ENCODE results near the gene GREB1L.
"Not testable (repeated sequence)": the region's sequence is repeated elsewhere in the genome, so short reads cannot be mapped to it uniquely, and the experiment has no call there.

GREB1L gene

DNA sequence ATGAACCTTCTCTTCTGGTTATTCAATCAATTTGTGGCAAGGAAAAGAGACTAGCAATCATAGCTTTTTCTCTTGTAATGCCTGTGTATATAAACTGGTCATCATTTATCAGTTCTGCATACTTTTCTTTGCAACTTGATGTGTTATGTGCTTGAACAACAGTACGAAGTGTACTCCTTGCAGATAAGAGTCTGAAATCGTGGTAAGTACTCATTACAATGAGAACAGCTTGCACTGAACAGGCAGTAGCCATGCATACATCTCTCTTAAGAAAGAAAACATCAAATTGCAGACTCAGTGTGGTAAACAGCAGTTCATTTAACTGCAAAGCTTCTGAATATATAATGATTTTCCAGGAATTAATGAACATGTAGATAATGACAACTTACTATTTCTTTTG is 64.3 kb downstream of the GREB1L start:
- no peak for DNase-seq (ENCODE audit: low read depth in 2 of 2)

DNA sequence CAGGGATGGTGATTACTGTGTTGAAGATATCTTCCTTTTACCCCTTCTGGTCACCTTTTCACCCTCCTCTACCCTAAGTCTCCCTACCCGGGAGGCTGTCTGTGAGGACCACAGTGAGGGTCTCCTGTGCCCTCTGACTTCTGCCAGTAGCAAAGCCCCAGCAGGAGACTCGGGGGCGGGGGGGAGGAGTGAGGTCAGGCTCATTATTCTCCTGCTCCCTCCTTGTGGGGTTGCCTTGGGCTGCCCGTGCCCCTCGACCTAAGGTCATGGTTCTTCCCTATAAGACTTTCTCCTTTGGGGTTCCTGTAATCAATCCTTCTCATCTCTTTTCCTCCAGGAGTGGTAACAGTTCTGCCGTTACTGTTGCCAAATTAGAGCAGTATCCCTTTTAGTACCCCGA is 65.5 kb downstream of the GREB1L start:
- no peak for DNase-seq (ENCODE audit: low read depth in 2 of 2)

DNA sequence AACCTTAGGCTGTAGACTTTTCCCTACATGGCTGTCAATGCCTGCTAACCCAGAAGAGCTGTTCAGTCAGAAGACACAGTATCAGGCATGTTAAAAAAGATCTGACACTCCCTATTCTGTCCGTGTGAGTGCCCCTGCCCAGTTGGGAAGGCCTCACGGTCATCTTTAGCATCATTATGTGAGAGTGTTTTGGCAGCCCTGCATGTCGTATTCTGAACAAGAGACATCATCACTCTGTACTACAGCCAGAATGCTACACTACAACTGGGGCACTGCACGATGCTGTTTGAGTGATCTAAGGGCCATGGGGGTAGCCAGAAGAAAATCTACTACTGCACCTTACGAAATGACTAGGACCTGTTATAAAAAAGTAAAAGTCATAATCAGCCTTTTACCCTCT is 67.2 kb downstream of the GREB1L start:
- no peak for DNase-seq (ENCODE audit: low read depth in 2 of 2)

DNA sequence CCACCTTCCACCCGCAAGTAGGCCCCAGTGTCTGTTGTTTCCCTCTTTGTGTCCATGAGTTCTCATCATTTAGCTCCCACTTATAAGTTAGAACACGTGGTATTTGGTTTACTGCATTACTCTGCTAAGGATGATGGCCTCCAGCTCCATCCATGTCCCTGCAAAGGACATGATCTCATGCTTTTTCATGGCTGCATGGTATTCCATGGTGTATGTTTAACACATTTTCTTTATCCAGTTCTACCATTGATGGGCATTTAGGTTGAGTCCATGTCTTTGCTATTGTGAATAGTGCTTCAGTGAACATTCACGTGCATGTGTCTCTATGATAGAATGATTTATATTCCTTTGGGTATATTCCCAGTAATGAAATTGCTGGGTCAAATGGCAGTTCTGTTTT is 69.9 kb downstream of the GREB1L start:
- not testable (repeated sequence) for DNase-seq (ENCODE audit: low read depth in 2 of 2)

GRCh38 chr18:21313576-21313975 is 71.5 kb downstream of the GREB1L start:
- DNase-seq (ENCODE audit: low read depth in 2 of 2) = no peak

DNA sequence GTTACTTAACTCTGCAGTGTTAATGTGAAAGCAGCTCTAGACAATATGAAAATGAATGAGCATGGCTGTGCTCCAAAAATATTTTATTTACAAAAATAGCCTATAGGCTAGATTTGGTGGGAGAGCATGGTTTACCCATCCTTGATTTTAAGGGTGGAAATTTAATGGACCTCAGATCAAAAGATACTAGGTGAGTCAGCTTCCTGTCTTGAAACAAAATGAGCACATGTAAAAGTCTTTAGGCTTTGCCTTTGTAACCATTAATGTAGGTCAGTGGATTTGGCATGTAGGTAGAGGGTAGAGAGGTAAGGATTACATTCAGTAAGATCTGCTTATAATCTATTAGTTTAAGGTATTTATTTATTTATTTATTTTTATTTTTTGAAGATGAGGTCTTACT is 72.7 kb downstream of the GREB1L start:
- DNase-seq (ENCODE audit: low read depth in 2 of 2) = no peak

- not testable (repeated sequence) for DNase-seq (ENCODE audit: low read depth in 2 of 2)
Measured at GRCh38 chr18:21315126-21315525, 73.1 kb downstream of the GREB1L start.

DNA sequence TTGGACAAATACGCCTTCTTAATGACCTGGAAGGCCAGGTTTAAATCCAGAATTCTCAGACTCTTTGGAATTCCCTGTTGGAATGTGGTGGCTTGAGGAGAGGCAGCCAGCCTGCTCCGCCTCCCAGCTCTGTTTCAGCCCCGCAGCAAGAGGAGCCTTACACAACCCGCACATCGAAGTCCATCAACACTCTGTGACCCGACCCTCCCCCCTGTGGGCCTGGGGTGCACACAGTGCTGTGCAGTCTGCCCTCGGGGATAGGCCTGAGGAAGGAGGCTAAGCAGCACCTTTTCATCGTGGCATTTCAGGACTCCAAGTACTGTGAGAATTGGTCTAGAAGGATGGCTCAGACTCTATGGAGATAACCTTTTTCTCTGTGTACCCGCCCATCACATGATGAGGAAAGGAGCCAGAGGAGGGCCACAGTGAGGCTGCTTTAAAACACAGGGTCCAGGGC is 73.7 kb downstream of the GREB1L start:
- DNase-seq (ENCODE audit: low read depth in 2 of 2) = no peak

DNA sequence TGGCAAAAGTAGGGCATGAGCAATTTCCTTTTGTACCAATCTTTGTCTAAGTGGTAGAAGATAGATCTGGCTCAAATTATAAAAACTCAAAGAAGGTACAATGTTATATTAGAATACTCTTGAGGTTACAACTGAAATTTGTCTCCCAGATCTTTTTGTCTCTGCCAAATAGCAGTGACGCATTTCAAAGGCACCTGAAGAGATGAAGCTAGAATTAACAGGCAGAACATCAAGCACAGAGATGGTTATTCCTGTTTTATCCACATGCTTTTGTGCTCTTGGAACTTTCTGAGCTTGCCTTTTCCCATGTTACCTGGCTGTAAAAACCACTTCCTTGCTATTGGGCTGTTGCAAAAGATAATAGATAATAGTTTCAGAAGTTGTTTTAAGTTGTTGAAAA is 74.3 kb downstream of the GREB1L start:
- no peak for DNase-seq (ENCODE audit: low read depth in 2 of 2)

DNA sequence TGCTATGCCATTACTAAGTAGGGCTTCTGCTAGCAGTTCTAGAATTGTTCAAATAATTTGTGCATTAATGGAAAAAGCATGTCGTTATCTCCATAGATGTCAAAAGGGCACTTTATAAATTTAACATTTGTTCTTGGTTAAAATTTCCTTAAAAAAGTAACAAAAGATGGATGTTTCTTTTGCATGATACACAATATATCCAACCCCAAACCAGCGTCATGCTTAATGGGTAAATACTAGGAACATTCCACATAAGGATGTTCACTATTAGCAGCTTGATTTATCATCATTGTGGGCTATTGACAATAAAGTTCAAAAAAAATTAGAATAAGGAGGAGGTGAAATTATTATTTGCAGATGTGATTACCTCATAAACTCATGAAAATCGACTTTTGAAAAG is 79.7 kb downstream of the GREB1L start:
- DNase-seq (ENCODE audit: low read depth in 2 of 2) = no peak

DNA sequence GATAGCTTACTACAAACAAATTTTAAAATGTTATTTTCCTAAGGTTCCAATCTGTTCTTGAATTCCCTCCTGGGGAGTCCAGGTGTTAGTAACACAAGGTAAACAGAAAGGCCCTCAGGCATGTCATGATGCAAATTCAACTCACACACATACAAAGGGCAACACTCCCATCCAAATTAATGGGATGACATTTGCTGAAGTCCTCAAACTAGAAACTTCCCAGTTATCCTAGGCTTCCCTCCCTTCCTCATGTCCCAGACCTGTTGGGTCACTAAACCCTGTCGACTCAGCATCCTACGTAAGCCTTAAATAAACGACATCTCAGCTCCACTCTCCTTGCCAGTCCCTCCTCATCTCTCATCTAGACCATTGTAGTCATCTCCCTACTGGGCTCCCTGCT is 85.1 kb downstream of the GREB1L start:
- no peak for DNase-seq (ENCODE audit: low read depth in 2 of 2)

- DNase-seq (ENCODE audit: low read depth in 2 of 2) = no peak
Measured at GRCh38 chr18:21330122-21330701, 88.2 kb downstream of the GREB1L start.

DNA sequence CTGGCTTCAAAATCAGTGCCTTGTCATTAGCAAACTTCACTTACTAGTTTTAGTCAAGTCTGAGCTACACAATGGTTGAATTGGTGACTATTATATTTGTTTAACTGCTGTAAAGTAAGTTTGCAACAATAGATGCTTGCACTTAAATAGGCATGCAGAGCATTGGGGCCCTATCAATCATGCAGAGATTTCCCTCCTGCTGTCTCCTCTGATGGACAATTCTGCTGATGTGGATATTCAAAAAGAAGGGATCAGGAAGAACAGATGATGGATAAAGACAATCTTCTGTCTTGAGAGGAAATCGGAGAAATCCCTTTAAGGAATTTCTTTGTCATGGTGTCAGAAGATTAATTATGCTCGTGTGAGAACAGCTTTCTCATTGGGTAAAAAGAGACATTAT is 89.0 kb downstream of the GREB1L start:
- no peak for DNase-seq (ENCODE audit: low read depth in 2 of 2)

DNA sequence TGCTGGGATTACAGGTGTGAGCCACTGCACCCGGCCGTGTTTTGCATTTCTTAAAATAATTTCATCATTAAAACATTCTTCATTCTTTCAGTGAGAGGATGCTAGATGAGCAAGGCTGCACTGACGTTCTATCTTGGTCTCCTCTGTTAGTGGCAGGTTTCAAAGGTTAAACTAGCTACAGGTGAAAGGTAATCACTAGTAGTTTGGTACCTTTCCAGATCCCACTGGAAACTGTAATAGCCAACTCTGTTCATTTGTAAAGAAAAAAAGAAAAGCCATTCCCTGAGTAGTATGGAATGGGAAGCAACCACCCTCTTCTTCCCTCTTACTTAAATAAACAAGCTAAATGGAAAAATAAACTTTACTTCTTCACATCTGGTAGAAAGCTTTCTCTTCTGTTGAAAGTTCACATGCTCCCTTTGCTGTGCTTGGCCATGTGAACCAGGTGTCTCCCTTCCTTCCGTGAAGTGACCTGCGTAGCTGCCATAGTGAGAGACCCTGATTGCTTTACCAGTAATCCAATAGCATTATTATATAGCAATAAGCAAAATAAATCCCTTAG is 94.0 kb downstream of the GREB1L start:
- no peak for DNase-seq (ENCODE audit: low read depth in 2 of 2)

GRCh38 chr18:21336846-21337245 is 94.8 kb downstream of the GREB1L start:
- DNase-seq (ENCODE audit: low read depth in 2 of 2) = no peak

- no peak for DNase-seq (ENCODE audit: low read depth in 2 of 2)
Measured at GRCh38 chr18:21341141-21341540, 99.1 kb downstream of the GREB1L start.

- DNase-seq (ENCODE audit: low read depth in 2 of 2) = no peak
Measured at GRCh38 chr18:21342372-21342771, 100.3 kb downstream of the GREB1L start.

DNA sequence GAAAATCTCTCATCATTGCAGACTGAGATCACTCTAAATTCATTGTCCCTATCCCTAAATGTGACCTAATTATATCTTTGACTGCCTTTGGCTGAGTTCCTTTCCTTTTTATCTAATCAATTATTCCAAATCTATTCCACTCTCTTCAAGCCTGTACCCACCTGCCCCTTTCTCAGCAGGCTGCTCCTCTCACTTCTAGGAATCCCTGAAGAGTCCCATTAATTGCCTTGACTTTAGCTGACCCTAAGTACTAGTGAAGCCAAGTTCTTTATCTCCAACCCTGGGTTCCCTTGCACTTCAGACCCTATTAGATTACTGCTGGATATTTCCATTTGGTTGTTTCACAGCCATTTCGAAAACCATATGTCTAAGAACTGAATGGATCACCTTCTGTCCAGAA is 102.8 kb downstream of the GREB1L start:
- DNase-seq (ENCODE audit: low read depth in 2 of 2) = no peak

DNA sequence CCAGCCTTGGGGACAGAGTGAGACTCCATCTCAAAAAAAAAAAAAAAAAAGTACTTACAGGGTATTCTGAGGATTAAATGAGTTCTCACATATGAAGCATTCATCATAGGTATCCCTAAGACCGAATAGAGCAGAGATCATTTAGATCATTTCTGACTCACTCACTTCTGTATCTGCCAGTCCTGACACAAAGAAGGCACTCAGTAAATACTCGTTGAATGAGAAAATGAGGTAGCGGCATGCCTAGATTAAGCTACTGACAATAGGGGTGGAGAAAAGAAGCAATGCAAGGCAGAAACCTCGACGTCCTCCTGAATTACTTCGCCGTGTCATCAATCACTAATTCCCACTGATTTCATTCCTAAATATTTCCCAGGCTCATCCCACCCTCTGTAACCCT is 103.8 kb downstream of the GREB1L start:
- DNase-seq (ENCODE audit: low read depth in 2 of 2) = no peak

GRCh38 chr18:21359746-21360145 is 117.7 kb downstream of the GREB1L start:
- DNase-seq (ENCODE audit: low read depth in 2 of 2) = no peak

GRCh38 chr18:21361307-21361880 is 119.4 kb downstream of the GREB1L start:
- DNase-seq (ENCODE audit: low read depth in 2 of 2) = no peak

DNA sequence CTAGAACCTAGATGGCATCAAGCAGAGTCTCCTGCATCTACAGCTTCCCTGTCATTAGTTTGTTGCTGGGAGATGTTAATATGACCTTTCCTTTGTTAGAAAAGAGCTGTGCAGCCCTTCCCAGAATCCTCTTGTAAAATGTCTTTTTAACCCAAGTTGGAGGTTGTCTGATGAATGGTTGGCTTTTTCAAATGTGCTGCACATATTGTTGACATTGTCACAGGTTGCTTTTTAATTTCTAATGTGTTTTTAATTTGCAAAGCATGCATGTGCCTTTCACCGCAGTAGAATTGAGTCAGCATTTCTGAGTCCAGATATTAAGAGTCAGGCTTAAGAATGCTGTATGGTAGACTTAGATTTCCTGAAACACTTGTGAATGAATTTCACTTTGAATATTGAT is 120.8 kb downstream of the GREB1L start:
- DNase-seq (ENCODE audit: low read depth in 2 of 2) = no peak

- DNase-seq (ENCODE audit: low read depth in 2 of 2) = no peak
Measured at GRCh38 chr18:21363348-21363747, 121.3 kb downstream of the GREB1L start.

GRCh38 chr18:21364471-21364870 is 122.4 kb downstream of the GREB1L start:
- no peak for DNase-seq (ENCODE audit: low read depth in 2 of 2)

Data from activated CD4-positive, alpha-beta T cell treated with anti-CD3 and anti-CD28 coated beads for 24 hours (primary cell).